ENCODE measurements around the gene CD40.

DNA sequence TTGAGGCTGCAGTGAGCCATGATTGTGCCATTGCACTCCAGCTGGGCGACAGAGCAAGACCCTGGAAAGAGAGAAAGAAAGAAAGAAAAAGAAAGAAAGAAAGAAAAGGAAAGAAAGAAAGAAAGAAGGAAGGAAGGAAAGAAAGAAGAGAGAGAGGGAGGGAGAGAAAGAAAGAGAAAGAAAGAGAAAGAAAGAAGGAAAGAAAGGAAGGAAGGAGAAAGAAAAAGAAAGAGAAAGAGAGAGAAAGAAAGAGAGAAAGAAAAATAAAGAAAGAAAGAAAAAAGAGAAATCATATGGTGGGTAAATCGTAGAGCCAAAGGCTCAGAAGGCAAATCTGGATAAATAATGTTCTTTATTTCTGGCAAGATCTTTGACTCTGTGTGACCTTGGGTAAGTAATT is 53.4 kb downstream of the CD40 start:
- TF ChIP-seq, protein P1, sequence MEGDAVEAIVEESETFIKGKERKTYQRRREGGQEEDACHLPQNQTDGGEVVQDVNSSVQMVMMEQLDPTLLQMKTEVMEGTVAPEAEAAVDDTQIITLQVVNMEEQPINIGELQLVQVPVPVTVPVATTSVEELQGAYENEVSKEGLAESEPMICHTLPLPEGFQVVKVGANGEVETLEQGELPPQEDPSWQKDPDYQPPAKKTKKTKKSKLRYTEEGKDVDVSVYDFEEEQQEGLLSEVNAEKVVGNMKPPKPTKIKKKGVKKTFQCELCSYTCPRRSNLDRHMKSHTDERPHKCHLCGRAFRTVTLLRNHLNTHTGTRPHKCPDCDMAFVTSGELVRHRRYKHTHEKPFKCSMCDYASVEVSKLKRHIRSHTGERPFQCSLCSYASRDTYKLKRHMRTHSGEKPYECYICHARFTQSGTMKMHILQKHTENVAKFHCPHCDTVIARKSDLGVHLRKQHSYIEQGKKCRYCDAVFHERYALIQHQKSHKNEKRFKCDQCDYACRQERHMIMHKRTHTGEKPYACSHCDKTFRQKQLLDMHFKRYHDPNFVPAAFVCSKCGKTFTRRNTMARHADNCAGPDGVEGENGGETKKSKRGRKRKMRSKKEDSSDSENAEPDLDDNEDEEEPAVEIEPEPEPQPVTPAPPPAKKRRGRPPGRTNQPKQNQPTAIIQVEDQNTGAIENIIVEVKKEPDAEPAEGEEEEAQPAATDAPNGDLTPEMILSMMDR (IDR thresholded peaks at IDR 0.05): no peak
- no peak for TF ChIP-seq POLR2AphosphoS5 (IDR thresholded peaks at IDR 0.05)

Measured in breast epithelium (tissue), 3 donors.